NCI-H82 (cell line): ENCODE results near the gene KCNS1.

Source experiments
- DNase-seq: peaks from one replicate; lab custom pipeline; 2025; lab: John Stamatoyannopoulos, UW

The KCNS1 gene

DNA sequence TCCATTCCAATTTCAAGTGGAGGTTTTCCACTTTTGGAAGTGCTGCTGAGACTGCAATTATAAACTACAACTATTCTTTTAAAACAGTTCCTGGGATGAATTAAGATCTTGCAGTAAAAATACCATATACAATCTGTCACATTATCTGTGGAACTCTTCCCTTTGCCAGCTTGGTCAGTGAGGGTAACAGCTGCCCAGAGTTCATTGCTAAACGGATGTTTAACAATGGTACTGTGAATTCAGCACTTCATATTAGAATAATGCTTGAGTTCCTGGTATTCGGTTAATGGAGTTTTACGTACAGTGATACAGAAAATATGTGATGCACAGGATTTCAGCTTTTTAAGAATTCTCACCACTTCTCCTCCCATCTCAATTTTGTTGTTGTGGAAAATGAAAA is 51.5 kb downstream of the KCNS1 start:
- no peak for DNase-seq

DNA sequence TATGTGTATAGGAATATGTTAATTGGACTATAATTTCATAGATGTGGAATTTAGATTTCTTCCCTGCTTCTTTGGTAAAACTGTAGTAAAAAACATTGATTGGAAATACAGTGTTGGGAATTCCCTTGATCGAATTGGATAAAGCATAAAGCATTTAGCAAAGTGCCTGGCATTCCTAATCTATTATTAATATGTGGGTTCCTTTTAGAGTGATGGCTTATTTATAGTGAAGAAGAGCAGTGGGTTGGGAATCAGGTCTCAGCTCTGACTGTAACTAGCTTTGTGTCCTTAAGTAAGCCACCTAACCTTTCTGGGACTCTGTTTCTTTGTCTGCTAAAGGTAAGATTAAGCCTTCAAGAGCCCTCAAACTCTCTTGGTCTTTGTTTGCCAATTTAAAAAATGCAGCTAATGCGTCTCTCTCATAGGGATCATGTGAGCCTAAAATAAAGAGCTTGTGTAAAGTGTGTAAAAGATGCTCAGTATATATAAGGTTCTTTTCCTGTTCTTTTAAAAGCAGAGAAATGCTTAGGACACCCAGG is 53.3 kb downstream of the KCNS1 start:
- DNase-seq, result no peak

DNA sequence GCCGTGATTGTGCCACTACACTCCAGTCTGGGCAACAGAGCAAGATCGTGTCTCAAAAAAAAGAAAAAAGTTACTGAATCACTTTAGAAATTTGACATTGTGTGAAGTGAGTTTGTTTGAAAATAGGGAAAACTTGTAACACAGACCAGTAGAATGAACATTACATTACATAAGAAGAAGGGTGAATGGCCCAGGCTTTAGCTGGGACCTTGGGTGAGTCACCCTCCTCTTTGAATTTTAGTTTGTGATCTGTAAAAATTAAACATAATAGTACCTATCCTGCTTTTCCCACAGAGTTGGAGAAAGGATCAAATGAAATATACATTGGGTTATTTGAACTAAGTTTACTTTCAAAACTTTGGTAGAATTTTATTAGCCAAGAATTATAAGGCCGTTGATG is 56.3 kb downstream of the KCNS1 start:
- no peak for DNase-seq

DNA sequence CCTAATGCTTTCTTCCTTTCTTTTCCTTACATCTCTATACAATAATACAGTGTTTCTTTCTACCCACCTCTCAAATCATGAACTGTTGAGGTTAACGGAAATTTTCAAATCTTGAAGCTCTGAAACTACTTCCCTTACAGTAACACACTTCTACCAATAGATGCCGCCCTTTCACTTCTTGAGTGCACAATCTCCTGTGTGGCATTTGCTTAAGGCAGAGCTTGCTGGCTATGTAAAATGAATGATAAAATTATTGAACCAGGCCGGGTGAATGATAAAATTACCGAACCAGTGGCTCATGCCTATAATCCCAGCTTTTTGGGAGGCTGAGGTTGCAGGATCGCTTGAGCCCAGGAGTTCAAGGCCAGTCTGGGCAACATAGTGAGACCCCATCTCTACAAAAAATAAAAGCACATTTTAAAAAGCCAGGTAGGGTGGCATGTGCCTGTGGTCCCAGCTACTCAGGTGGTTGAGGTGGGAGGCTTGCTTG is 56.8 kb downstream of the KCNS1 start:
- DNase-seq, result peak; percentile 83

DNA sequence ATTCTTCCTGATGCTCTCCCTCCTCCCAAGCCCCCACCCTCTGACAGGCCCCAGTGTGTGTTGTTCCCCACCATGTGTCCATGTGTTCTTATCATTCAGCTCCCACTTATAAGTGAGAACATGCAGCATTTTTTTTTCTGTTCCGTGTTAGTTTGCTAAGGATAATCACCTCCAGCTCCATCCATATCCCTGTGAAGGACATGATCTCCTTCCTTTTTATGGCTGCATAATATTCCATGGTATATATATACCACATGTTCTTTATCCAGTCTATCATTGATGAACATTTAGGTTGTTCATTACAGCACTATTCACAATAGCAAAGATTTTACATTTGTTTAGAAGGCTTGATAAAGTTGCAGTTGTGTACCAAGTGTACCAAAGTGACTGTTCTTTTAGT is 57.9 kb downstream of the KCNS1 start:
- DNase-seq, result no peak
